Measurements from ENCODE around the gene UPK3A.

- TF ChIP-seq EZH2phosphoT487 (IDR thresholded peaks at IDR 0.05; ENCODE audit: unreplicated experiment) (no peak), CTCF (conservative IDR thresholded peaks at IDR 0.05; ENCODE audit: low read depth in 2 of 2) (no peak), POLR2AphosphoS5 (IDR thresholded peaks at IDR 0.05; ENCODE audit: low read depth) (no peak), EZH2 (IDR thresholded peaks at IDR 0.05; ENCODE audit: low read depth, unreplicated experiment) (no peak), ZNF331 (CRISPR knock-in tag; IDR thresholded peaks at IDR 0.05; ENCODE audit: low read depth) (no peak), JUNB (IDR thresholded peaks at IDR 0.05; ENCODE audit: unreplicated experiment) (no peak)
- TF ChIP-seq, protein P1, sequence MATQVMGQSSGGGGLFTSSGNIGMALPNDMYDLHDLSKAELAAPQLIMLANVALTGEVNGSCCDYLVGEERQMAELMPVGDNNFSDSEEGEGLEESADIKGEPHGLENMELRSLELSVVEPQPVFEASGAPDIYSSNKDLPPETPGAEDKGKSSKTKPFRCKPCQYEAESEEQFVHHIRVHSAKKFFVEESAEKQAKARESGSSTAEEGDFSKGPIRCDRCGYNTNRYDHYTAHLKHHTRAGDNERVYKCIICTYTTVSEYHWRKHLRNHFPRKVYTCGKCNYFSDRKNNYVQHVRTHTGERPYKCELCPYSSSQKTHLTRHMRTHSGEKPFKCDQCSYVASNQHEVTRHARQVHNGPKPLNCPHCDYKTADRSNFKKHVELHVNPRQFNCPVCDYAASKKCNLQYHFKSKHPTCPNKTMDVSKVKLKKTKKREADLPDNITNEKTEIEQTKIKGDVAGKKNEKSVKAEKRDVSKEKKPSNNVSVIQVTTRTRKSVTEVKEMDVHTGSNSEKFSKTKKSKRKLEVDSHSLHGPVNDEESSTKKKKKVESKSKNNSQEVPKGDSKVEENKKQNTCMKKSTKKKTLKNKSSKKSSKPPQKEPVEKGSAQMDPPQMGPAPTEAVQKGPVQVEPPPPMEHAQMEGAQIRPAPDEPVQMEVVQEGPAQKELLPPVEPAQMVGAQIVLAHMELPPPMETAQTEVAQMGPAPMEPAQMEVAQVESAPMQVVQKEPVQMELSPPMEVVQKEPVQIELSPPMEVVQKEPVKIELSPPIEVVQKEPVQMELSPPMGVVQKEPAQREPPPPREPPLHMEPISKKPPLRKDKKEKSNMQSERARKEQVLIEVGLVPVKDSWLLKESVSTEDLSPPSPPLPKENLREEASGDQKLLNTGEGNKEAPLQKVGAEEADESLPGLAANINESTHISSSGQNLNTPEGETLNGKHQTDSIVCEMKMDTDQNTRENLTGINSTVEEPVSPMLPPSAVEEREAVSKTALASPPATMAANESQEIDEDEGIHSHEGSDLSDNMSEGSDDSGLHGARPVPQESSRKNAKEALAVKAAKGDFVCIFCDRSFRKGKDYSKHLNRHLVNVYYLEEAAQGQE (IDR thresholded peaks at IDR 0.05; ENCODE audit: unreplicated experiment) = no peak
Measured at GRCh38 chr22:45244916-45245315, 39.8 kb upstream of the UPK3A start.

Data from GM23338 (cell line).